HPDE6-E6E7 (cell line): Measurements from ENCODE around the gene EEA1.
"Not testable (repeated sequence)": the region's sequence is repeated elsewhere in the genome, so short reads cannot be mapped to it uniquely, and the experiment has no call there.

Experiments
- DNase-seq: peaks from one replicate; pipeline ENCODE4 v3.0.0; 2011; ENCODE audit warnings: missing footprints; ENCODE audit errors: extremely low spot score

Gene EEA1

DNA sequence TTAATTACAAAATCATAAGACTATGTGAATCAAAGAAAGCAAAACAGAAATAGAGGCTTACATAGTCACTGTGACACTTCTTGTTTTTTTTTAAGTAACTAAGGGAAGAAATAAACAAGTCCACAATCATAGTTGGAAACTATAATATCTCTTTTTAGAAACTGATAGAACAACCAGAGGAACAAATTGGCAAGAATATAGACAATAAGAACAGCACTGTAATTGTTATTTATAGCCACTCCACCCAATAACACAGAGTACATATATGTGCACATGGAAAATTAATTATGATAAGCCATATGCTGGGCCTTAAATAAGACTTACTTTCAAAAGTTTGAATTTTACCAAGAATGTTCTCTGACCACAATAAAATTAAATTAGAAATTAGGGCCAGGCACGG, 125.2 kb downstream of the EEA1 start:
- no peak for DNase-seq

DNA sequence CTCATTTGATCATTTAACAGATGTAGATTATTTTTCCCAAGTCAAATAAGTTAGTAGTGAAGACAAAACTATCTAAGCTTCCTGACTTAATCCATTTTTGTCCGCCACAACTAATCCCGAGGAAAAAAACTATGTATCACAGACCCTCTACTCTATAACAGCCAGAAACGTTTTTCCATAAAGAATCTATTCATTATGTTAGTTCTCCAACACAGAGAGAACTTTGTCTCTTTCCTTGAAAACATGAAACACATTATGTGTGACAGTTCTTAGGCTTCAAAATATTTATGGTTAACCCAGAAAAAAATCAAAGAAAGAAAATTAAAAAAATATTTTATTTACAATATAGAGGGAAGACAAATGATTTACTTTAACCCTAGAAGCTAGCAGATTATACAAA, 126.2 kb downstream of the EEA1 start:
- DNase-seq = no peak

DNA sequence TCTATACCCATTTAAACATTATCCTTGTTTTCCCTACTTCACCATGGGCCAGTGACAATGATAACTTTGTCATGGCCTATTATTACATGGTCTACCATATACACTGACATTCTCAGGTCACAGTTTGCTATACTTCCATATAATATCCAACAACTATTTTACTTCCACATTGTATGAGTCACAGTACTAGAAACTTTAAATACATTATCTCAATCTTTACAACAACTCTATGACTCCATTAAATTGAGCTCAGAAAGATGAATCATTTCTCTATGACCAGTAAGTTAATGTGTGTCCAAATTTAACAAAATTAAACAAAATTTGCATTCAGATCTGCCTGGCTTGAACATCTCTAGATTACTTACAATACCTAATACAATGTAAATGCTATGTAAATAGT, 132.4 kb downstream of the EEA1 start:
- no peak for DNase-seq

DNA sequence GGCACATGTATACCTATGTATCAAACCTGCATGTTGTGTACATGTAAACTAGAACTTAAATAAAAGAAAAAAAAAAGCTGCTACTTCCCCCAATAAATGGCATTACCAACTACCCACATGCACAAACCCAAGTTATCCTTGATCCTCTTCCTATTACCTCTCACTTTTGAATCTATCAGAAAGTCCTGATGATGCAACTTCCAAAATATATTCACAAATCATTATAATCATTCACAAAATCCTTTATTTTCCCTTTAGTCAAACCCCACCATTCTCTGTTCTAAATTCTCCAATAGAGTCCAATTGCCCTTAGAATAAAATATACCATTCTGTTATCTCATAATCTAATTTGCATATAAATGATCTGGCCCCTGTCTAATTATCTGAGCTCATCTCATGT, 134.3 kb downstream of the EEA1 start:
- no peak for DNase-seq

DNA sequence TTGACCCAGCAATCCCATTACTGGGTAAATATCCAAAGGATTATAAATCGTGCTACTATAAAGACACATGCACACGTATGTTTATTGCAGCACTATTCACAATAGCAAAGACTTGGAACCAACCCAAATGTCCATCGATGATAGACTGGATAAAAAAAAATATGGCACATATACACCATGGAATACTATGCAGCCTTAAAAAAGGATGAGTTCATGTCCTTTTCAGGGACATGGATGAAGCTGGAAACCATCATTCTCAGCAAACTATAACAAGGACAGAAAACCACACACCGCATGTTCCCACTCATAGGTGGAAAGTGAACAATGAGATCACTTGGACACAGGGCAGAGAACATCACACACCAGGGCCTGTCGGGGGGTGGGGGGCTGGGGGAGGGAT, 134.7 kb downstream of the EEA1 start:
- not testable (repeated sequence) for DNase-seq

DNA sequence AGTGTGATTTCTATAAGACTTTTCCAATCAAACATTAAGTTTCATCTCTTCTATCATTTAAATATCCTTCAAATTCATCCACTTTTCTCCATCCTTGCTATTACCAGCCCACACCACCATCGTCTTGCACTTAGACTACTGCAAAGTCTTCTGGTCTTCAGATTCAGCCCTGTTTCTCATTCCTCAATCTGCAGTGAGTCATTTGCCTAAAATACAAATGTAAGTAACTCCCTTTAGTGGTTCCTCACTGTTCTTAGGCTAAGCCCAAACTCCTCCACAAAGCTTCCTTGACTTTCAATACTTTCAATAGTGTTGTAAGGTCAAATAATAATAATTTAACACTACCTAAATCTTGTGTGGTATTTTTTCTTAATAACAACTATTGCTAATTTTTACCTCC, 143.1 kb downstream of the EEA1 start:
- no peak for DNase-seq

DNA sequence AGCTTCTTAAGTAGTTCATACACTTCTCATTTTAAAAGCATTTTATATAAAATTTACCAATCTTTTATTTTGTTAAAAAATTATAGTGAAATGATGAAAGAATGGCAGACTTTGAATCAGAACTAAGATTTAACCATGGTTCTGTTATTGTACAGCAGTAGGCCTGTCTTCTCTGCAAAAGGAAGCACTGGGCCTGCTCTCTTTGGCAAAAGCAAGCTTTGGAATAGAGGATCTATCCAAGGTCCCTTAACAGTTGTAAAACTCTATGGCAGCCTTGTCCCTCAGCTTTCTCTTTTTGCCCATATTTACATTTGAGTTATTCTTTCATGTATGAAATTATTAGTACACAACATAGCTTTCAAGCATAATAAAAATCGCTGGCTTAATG, 143.5 kb downstream of the EEA1 start:
- DNase-seq = no peak

DNA sequence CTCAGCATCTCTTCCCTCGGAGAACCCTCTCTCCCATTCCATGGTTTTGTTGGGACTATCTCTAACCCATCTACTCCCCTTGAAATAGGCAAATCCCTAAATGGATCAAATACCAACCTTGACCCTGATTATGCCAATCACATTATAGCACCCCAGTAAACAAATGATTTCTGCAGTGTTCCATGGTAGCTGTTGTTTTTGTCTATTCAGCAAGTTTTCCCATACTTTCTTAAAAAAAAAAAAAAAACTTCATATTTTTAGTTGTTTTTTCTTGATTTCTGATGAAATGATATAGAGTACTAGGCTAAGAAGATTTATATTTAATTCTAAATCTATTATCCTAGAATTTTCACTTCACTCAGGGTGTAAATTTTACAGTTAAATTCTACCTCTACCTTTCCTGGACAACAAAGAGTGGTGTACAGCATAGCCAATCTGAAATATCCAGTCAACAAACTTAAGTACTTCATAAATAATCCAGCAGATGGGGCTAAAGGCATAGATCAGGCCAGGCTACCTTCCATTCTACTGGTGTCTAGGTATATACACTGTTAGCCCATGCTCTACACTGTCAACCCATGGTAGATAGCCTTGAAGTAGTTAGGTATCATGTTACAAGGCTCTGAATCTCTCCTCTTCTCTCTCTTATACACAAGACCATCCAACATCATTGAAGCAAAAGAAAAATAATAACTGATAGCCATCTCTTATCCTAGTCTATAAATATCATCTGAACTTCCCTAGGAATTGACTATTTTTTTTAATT, 144.1 kb downstream of the EEA1 start:
- peak; percentile 55 for DNase-seq

DNA sequence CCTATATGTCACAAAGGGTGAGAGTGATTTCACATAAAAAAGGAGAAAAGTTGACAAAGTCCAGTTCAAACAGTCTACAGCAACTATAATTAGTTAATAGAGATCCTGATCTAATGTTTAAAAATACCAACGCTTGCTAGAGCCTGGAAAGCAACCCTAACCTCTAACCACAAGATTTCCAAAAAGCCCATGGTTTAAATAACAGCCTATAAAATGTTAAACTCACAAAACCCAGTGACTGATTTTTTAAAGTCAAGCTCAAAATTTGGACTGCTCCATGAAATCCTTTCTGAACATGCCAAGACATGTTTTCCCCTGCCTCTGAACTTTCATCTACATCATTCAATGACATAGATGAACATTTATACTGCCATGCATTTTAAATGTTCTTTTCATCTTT, 144.7 kb downstream of the EEA1 start:
- no peak for DNase-seq

DNA sequence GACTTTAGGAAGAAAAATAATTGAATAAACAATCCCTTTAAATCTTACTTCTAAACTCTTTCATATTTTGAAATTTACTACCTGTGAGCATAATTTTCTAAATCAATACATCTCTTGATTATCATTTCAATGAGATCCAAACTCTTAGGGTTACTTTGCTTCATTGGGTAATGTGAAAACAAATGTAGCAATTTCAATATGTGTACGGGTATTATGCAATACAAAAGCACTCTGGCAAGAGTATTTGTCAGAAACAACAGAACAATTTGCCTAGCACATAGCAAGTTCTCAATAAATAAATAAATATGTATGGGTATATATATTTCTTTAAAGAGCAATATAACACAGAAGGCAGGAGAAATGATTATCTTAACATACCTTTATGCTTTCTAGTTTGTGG, 149.2 kb downstream of the EEA1 start:
- DNase-seq = no peak

DNA sequence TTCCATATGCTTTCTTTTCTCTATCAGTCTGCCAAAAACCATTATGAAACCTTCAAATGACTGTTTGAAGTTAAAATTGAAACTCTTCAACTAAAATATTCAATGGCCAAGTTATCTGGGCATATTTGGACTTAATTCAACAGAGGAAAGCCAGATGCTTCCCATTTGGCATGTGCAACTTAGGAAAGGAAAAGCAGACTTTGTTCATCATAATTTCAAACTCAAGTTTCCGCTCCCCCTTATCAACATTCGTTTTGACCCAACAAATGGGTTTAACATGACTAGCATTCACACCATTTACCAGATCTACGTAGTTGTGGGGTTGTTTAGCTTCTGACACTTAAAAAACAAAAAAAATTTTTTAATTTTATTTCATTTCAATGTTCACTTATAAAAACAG, 150.6 kb downstream of the EEA1 start:
- DNase-seq = no peak

DNA sequence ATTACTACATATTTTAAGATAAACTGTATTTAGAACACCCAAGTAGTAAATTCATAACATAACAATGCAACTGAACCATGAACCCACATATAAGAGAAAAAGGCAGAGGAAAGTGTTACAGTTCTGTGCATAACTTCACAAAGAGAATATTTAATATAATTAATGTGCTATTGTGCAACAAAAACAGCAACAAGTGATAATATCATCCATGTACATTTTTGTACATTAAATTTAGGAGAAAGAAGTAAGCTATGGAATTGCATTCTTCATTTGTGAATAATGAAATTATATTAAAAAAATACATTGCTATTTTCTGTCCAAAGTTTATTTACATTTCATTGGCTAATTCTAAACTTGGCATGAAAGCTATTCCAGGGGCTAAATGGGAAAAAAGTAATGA, 153.7 kb downstream of the EEA1 start:
- no peak for DNase-seq

DNA sequence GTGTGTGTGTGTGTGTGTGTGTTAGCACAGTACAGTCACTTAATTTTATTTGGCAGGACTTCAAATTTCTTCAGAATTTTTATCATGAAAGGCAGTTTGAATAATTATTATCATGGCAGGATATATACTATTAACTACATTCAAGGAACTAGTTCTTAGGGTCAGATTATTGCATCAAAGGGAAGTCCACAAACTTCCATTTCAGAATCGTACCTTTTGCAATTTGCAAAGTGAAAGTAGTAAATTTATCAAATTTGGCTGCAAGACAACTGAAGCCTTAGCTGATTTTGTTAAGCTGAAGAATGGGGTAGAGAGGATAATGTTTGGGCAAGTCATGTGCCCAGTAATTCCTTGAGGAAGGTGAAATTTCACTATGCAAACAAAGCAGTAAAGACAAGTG, 158.1 kb downstream of the EEA1 start:
- DNase-seq = no peak

DNA sequence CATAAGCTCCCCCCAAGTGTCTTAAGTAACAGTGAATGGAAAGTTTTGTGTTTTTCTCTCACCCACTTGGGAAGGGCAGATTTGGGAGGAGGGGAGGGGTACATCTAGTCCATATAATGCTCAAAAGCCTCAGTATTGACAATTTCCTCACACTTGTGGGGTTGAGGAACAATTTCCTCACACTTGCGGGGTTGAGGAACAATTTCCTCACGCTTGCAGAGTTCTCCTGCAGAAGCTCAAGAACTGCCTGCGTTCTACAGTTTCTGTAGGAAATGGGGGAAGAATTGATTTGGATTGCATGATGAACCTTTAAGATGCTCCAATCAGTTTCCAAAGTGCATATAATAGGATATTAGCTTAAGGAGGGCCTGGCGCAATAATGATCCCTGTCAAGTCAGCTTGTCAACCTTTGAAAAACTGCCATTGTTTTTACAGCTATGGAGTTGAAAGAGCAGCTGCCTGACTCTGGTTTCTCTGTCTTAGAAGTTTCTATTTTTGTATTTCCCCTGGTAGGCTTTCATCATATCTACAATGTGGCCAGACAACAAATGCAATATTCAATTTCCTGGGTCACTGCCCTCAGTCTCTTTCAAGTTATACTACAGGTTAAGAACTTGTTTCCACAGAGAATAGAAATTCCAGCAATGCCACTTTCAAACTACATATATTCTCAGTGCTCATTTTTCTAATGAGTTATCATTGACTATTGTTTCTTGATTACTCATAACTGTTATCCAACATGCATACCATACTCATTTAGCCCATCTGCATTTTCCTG, 159.8 kb downstream of the EEA1 start:
- no peak for DNase-seq

DNA sequence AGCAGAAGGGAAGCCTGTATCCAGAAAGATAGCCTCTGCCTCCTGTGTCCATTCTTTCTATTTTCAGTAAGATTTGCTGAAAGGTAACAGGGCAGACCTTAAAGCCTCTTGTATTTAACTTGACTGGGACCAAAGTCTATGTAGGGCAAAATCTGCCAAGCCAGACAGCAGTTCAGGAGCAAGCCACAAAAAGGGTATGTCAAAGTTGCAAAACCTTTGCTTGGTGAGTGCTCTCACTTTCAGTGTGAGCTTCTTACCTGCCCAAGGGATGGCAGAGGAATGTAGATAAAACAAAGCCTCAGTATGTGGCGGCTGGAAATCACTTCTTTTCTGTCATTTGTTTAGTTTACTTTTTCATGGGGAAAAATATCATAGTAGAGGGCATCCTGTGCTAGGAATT, 163.2 kb downstream of the EEA1 start:
- DNase-seq = no peak

DNA sequence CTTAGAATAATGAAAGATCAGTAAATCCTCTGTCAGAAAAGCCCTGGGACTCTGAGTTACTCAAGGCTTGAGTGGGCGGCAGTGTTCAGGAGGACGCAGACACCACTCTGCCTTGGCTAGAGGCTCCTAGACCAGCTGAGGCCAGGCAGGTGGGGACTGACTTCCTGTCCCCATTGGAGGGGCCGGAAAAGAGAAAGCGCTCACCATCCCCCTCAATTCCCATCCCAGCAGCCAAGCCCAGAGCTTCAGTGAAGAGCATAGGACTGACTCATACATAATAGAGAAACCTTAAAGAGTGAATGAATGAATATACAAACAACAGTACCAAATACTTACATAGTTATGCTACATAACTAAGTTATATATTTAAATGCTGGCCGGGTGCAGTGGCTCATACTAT, 164.3 kb downstream of the EEA1 start:
- DNase-seq = no peak

DNA sequence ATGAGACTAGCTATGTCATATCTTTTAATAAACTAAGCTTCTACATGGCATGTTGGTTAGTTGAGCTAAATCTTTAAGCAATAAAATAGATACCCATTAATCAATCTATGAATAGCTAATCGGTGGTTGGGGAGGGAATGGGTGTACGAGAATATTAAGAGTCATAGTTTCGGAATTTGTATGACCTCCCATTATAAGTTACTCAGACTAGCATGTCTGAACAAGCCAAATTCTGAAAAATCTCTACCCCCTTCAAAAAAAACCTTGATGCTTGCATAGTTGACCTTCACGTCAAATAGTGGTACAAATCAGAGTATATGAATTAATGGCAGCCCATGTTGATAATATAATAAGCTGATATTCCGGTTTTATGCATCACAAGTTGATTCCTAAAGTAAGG, 166.3 kb downstream of the EEA1 start:
- peak; percentile 27 for DNase-seq

DNA sequence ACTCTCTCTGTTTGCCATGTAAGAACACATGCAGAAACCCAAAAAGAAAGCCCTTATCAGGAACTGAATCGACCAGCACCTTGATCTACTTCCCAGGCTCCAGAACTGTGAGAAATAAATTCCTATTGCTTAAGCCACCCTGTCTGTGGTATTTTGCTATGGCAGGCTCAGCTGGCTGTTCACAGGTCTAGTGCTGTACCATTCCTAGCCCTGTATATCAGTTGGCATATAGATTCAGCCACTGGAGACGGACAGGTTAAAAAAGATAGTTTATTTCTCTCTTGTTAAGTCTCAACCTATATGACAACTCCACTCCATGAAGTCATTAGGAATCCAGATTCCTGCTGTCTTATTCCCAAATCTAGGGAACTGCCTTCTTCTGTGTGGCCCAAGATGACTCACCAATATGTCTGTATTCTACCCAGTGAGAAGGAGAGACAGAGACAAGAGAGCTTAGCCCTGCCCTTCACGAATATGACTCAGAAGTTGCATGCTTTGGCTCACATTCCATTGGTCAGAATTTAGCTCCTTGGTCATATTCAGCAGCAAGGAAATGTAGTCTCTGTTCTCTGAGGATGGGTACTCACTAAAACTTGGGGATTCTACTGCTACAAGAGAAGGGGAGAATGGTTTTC, 169.3 kb downstream of the EEA1 start:
- DNase-seq = peak; percentile 63

DNA sequence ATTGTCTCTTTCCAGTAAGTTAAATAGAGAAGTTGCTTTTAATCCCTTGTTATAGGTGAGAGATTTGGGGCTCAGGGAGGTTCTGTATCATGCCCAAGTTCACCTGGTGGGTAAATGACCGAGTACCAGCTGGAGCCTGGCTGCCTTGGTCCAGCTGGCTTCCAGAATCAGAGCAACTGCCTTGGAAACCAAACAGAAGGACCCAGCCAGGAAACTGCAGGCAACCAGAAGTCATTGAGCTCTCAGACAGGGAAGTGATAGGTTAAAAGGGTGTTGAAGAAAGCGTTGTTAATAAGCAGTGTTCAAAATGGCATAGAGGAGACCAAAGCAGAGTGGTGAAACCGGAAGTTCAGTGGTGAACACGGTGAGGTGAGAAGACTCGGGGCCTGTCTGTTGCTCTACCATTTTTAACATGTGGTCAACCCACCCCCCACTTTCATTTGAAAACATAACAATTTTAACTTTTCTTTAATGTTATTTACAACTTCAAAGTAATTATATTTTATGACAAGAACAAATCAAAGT, 171.4 kb downstream of the EEA1 start:
- no peak for DNase-seq

DNA sequence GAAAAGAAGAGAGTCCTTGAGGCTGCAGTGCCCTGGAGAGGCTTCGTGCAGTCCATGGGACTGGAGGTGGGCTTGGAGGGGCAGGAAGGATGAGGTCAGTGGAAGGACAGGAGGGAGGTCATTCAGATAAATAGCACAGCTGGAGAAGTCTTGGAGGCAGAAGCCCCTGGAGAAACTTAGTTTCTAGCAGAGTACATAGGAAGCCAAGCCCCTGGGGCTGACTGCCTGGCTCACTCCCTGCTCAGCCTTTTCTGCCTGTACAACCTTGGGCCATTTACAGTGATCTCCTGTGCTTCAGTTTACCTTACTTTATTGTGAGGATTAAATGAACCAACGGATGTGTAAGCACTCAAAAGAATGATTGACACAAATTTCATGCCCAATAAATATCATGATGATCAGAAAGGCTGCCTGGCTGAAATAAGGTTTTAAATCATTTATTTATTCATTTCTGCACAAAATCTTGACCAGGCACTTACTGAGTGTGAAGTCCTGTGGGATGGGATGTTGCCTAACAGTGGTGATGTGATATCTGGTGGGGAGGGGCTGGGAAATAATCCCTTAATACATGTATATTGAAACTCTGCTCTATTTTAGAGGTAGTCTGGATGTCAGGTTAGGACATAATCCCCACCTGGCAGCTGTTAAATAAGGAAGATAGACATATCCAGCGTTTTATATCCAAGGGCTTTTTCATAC, 172.0 kb downstream of the EEA1 start:
- no peak for DNase-seq

DNA sequence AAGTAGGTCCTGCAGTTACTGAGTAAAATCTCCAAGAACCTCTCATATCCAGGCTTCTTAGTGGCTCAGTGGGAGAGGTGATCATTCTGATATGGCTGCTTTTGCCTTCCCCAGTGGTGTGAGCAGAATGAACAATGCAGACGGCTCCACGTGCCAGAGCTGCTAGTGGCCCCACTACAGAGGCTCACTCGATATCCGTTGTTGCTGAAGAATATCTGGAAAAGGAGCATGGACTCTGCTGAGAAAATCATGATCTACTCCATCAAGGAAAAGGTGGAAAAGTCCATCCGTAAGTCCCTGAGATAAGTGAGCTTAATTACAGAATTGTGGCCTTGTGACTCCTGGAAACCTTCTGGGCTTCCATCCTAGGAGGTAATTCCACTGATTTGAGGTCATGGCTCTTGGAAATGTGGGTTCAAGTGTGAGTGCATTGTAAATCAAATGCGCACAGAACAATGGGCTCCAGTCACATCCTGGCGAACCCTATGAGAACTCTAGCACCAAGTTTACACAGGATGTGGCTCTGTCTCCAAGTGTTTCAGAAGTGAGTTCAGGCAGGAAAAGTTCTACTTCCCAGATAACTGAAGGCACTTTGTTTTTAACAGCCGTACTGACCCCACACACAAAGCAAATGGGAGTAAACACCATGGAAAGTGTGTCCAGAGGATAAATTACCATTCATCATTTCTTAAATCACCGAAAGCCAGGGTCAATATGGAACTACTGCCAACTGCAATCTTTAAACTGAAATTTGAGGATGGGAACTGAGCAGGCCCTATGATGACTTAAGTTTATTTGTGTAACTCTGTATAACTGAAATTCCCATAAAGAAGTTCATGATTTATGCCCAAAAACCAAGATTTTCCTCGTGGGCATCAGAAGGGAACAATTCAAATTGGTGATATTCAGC, 174.9 kb downstream of the EEA1 start:
- DNase-seq = no peak
